ENCODE data around the gene ACOT4. TPM values are rescaled to one million over a fixed set of nuclear protein-coding genes. Genes with fewer than 3 reads are reported as not detected.
A peak's percentile ranks its signal among the peaks of the same experiment; 100 is the strongest.
"Not testable (repeated sequence)": the region's sequence is repeated elsewhere in the genome, so short reads cannot be mapped to it uniquely, and the experiment has no call there.

ACOT4 gene
- total and polyA plus RNA-seq, 4 donors = 2.5 to 12.9 (median 10.8) TPM

DNA sequence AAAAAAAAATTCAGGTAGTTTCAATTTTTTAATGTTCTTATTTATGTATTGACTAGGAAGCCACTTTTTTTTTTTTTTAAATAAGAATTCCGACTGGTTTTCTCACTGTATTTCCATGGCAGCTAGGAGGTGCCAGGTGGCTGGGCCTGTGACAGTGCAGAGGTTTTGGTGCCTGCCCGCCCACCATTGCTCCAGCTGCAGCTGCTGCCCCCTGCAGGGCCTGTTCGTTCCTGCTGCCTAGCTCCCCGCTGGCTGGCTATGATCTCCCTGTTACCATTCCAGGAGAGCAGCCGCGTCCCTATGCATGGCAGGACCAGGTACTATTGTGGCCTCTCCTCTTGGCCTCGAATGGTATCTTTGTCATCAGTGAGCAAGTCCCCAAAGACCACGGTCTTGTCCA lies 20.8 kb upstream of the ACOT4 start:
- TF ChIP-seq RAD21 (IDR thresholded peaks at IDR 0.05) (peak; percentile 70 to 73), YY1 (IDR thresholded peaks at IDR 0.05) (peak; percentile 71)
- TF ChIP-seq, protein P1, sequence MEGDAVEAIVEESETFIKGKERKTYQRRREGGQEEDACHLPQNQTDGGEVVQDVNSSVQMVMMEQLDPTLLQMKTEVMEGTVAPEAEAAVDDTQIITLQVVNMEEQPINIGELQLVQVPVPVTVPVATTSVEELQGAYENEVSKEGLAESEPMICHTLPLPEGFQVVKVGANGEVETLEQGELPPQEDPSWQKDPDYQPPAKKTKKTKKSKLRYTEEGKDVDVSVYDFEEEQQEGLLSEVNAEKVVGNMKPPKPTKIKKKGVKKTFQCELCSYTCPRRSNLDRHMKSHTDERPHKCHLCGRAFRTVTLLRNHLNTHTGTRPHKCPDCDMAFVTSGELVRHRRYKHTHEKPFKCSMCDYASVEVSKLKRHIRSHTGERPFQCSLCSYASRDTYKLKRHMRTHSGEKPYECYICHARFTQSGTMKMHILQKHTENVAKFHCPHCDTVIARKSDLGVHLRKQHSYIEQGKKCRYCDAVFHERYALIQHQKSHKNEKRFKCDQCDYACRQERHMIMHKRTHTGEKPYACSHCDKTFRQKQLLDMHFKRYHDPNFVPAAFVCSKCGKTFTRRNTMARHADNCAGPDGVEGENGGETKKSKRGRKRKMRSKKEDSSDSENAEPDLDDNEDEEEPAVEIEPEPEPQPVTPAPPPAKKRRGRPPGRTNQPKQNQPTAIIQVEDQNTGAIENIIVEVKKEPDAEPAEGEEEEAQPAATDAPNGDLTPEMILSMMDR (IDR thresholded peaks at IDR 0.05; ENCODE audit: low read depth, low read length, missing input control) = peak; percentile 57
- 10% methylated on average over 8 of the region's 8 CpGs for WGBS
- not testable (repeated sequence) for H3K36me3 ChIP-seq (ENCODE audit: control insufficient read depth in 4 of 4, insufficient read depth in 3 of 4, low read depth in 1 of 4, low read length in 3 of 4); H3K27ac ChIP-seq (ENCODE audit: low read depth in 1 of 2, low read length in 2 of 2); H3K9ac ChIP-seq (ENCODE audit: low read depth in 1 of 2, low read length in 2 of 2); H3K27me3 ChIP-seq (ENCODE audit: control insufficient read depth in 4 of 4, insufficient read depth in 4 of 4, low read length in 3 of 4); H3K9me3 ChIP-seq (ENCODE audit: control insufficient read depth in 4 of 4, low read length in 3 of 4)
- peaks cover 2 to 26% (median 6%) of the 10 kb centered on the region in 4 donors for H3K4me1 ChIP-seq (ENCODE audit: control insufficient read depth in 4 of 4, insufficient read depth in 4 of 4, low read length in 3 of 4)
- DNase-seq (ENCODE audit: low spot score) = peak; percentile 62
- peak overlapping the region in 1 of 3 donors; percentile 65 for H3K4me3 ChIP-seq (ENCODE audit: low read depth in 1 of 3, low read length in 3 of 3)

DNA sequence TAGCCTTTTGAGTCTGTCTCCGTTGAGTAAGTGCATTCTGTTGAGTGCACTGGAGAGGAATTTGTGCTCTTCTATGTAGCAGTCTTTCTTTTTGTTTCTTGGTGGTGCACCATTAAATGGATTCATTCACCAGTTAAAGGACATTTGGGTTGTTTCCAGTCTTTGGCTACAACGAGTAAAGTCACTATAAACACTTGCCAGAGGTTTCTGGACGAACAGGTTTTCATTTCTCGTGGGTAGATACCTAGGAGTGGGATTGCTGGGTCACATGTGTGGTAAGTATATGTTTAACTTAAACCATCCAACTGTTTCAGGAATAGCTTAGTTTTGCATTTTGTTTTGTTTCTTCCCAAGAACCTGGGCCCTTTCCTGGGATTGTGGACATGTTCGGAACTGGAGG lies 18.6 kb upstream of the ACOT4 start:
- not testable (repeated sequence) for H3K36me3 ChIP-seq (ENCODE audit: control insufficient read depth in 4 of 4, insufficient read depth in 3 of 4, low read depth in 1 of 4, low read length in 3 of 4); DNase-seq (ENCODE audit: low spot score); H3K27ac ChIP-seq (ENCODE audit: low read depth in 1 of 2, low read length in 2 of 2); H3K9ac ChIP-seq (ENCODE audit: low read depth in 1 of 2, low read length in 2 of 2); H3K27me3 ChIP-seq (ENCODE audit: control insufficient read depth in 4 of 4, insufficient read depth in 4 of 4, low read length in 3 of 4); H3K4me3 ChIP-seq (ENCODE audit: low read depth in 1 of 3, low read length in 3 of 3); H3K9me3 ChIP-seq (ENCODE audit: control insufficient read depth in 4 of 4, low read length in 3 of 4)
- peaks cover 2 to 19% (median 9%) of the 10 kb centered on the region in 4 donors for H3K4me1 ChIP-seq (ENCODE audit: control insufficient read depth in 4 of 4, insufficient read depth in 4 of 4, low read length in 3 of 4)
- WGBS = 68% methylated on average over 5 of the region's 5 CpGs

DNA sequence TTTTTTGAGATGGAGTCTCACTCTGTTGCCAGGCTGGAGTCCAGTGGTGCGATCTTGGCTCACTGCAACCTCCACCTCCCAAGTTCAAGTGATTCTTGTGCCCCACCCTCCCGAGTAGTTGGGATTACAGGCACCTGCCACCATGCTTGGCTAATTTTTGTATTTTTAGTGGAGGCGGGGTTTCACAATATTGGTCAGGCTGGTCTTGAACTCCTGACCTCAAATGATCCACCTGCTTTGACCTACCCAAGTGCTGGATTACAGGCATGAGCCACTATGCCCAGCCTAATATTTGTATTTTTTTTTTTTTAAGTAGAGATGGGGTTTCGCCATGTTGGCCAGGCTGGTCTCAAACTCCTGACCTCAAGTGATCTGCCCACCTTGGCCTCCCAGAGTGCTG lies 17.9 kb upstream of the ACOT4 start:
- WGBS = 69% methylated on average over 4 of the region's 4 CpGs
- not testable (repeated sequence) for H3K9ac ChIP-seq (ENCODE audit: low read depth in 1 of 2, low read length in 2 of 2); DNase-seq (ENCODE audit: low spot score); H3K9me3 ChIP-seq (ENCODE audit: control insufficient read depth in 4 of 4, low read length in 3 of 4); H3K27ac ChIP-seq (ENCODE audit: low read depth in 1 of 2, low read length in 2 of 2); H3K36me3 ChIP-seq (ENCODE audit: control insufficient read depth in 4 of 4, insufficient read depth in 3 of 4, low read depth in 1 of 4, low read length in 3 of 4); H3K4me3 ChIP-seq (ENCODE audit: low read depth in 1 of 3, low read length in 3 of 3); H3K27me3 ChIP-seq (ENCODE audit: control insufficient read depth in 4 of 4, insufficient read depth in 4 of 4, low read length in 3 of 4)
- TF ChIP-seq YY1 (IDR thresholded peaks at IDR 0.05) (peak; percentile 10), RXRA (IDR thresholded peaks at IDR 0.05) (peak; percentile 27 to 50)
- peaks cover 2 to 16% (median 8%) of the 10 kb centered on the region in 4 donors for H3K4me1 ChIP-seq (ENCODE audit: control insufficient read depth in 4 of 4, insufficient read depth in 4 of 4, low read length in 3 of 4)

DNA sequence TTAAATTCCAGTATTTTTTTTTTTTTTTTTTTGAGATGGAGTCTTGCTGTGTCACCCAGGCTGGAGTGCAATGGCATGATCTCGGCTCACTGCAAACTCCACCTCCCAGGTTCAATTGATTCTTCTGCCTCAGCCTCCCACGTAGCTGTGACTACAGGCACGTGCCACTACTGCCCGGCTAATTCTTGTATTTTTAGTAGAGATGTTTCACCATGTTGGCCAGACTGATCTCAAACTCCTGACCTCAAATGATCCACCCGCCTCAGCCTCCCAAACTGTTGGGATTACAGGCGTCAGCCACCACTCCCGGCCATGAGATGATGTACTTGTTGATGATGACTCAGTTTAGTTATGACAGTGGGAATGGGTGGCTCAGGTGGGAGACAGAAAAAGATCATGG lies 17.4 kb upstream of the ACOT4 start:
- not testable (repeated sequence) for H3K9me3 ChIP-seq (ENCODE audit: control insufficient read depth in 4 of 4, low read length in 3 of 4); H3K4me3 ChIP-seq (ENCODE audit: low read depth in 1 of 3, low read length in 3 of 3); H3K36me3 ChIP-seq (ENCODE audit: control insufficient read depth in 4 of 4, insufficient read depth in 3 of 4, low read depth in 1 of 4, low read length in 3 of 4); H3K9ac ChIP-seq (ENCODE audit: low read depth in 1 of 2, low read length in 2 of 2); H3K27me3 ChIP-seq (ENCODE audit: control insufficient read depth in 4 of 4, insufficient read depth in 4 of 4, low read length in 3 of 4); H3K27ac ChIP-seq (ENCODE audit: low read depth in 1 of 2, low read length in 2 of 2)
- peak; percentile 6 for DNase-seq (ENCODE audit: low spot score)
- peaks cover 2 to 15% (median 8%) of the 10 kb centered on the region in 4 donors for H3K4me1 ChIP-seq (ENCODE audit: control insufficient read depth in 4 of 4, insufficient read depth in 4 of 4, low read length in 3 of 4)
- WGBS = 68% methylated on average over 7 of the region's 7 CpGs

DNA sequence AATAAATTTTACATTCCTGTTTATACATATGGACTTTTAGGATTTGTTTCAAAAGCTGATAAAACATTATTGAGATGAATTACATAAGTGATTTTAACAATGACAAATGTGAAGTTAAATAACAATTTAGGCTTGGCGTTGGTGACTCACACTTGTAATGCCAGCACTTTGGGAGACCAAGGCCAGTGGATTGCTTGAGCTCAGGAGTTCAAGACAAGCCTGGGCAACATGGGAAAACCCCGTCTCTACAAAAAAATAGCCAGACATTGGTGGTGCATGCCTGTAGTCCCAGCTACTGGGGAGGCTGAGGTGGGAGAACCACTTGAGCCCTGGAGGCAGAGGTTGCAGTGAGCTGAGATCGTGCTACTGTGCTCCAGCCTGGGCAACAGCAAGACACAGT lies 15.3 kb upstream of the ACOT4 start:
- 84% methylated on average over 3 of the region's 3 CpGs for WGBS
- Histone ChIP-seq H3K36me3 (ENCODE audit: control insufficient read depth in 4 of 4, insufficient read depth in 3 of 4, low read depth in 1 of 4, low read length in 3 of 4) (peaks cover 0 to 6% (median 2%) of the 10 kb centered on the region in 4 donors), H3K27ac (ENCODE audit: low read depth in 1 of 2, low read length in 2 of 2) (no peak overlapping the region), H3K4me3 (ENCODE audit: low read depth in 1 of 3, low read length in 3 of 3) (no peak overlapping the region), H3K4me1 (ENCODE audit: control insufficient read depth in 4 of 4, insufficient read depth in 4 of 4, low read length in 3 of 4) (peaks cover 2 to 11% (median 6%) of the 10 kb centered on the region in 4 donors), H3K9ac (ENCODE audit: low read depth in 1 of 2, low read length in 2 of 2) (no peak overlapping the region), H3K27me3 (ENCODE audit: control insufficient read depth in 4 of 4, insufficient read depth in 4 of 4, low read length in 3 of 4) (no peaks in the 10 kb centered on the region), H3K9me3 (ENCODE audit: control insufficient read depth in 4 of 4, low read length in 3 of 4) (no peaks in the 10 kb centered on the region)
- DNase-seq (ENCODE audit: low spot score) = peak; percentile 9
- TF ChIP-seq, protein P2, sequence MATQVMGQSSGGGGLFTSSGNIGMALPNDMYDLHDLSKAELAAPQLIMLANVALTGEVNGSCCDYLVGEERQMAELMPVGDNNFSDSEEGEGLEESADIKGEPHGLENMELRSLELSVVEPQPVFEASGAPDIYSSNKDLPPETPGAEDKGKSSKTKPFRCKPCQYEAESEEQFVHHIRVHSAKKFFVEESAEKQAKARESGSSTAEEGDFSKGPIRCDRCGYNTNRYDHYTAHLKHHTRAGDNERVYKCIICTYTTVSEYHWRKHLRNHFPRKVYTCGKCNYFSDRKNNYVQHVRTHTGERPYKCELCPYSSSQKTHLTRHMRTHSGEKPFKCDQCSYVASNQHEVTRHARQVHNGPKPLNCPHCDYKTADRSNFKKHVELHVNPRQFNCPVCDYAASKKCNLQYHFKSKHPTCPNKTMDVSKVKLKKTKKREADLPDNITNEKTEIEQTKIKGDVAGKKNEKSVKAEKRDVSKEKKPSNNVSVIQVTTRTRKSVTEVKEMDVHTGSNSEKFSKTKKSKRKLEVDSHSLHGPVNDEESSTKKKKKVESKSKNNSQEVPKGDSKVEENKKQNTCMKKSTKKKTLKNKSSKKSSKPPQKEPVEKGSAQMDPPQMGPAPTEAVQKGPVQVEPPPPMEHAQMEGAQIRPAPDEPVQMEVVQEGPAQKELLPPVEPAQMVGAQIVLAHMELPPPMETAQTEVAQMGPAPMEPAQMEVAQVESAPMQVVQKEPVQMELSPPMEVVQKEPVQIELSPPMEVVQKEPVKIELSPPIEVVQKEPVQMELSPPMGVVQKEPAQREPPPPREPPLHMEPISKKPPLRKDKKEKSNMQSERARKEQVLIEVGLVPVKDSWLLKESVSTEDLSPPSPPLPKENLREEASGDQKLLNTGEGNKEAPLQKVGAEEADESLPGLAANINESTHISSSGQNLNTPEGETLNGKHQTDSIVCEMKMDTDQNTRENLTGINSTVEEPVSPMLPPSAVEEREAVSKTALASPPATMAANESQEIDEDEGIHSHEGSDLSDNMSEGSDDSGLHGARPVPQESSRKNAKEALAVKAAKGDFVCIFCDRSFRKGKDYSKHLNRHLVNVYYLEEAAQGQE (IDR thresholded peaks at IDR 0.05) = no peak
- TF ChIP-seq RAD21 (IDR thresholded peaks at IDR 0.05) (no peak), JUND (IDR thresholded peaks at IDR 0.05) (no peak), TAF1 (conservative IDR thresholded peaks at IDR 0.05) (no peak), FOXA1 (IDR thresholded peaks at IDR 0.05) (no peak), RXRA (IDR thresholded peaks at IDR 0.05) (no peak), HNF4G (IDR thresholded peaks at IDR 0.05) (no peak), EGR1 (IDR thresholded peaks at IDR 0.05; ENCODE audit: low read depth in 2 of 2) (no peak)
- TF ChIP-seq, protein P1 (IDR thresholded peaks at IDR 0.05; ENCODE audit: low read depth, low read length, missing input control) = no peak
- TF ChIP-seq, protein P3, sequence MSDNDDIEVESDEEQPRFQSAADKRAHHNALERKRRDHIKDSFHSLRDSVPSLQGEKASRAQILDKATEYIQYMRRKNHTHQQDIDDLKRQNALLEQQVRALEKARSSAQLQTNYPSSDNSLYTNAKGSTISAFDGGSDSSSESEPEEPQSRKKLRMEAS (IDR thresholded peaks at IDR 0.05) = no peak

All from liver (tissue), 9 donors.